ENCODE results near the gene PITHD1.
"Not testable (repeated sequence)": the region's sequence is repeated elsewhere in the genome, so short reads cannot be mapped to it uniquely, and the experiment has no call there.

PITHD1 gene

GRCh38 chr1:23825762-23826522 lies 47.7 kb downstream of the PITHD1 start:
- DNase-seq (ENCODE audit: low spot score): no peak

DNA sequence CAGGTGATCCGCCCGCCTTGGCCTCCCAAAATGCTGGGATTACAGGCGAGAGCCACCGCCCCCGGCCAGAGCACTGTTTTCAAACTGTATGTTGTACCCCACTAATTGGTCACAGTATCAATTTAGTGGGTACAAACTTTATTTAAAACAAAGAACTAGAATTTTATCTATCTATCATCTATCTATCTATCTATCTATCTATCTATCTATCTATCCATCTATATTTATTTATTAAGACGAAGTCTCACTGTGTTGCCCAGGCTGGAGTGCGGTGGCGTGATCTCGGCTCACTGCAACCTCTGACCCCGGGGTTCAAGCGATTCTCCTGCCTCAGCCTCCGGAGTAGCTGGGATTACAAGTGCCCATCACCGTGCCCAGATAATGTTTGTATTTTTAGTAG lies 48.4 kb downstream of the PITHD1 start:
- not testable (repeated sequence) for DNase-seq (ENCODE audit: low spot score)

- DNase-seq (ENCODE audit: low spot score): no peak
These were observed 49.5 kb downstream of the PITHD1 start for GRCh38 chr1:23827717-23828116.

GRCh38 chr1:23834156-23834555 lies 55.9 kb downstream of the PITHD1 start:
- not testable (repeated sequence) for DNase-seq (ENCODE audit: low spot score)

- no peak for DNase-seq (ENCODE audit: low spot score)
These were observed 57.8 kb downstream of the PITHD1 start for GRCh38 chr1:23836037-23836436.
